HEK293 (cell line): ENCODE results near the gene MCCC2.

Experiments
- CTCF ChIA-PET: fragments of 350-600 bp; formaldehyde crosslinking; extraction: SDS; loops from one replicate; lab custom pipeline; 2021; ENCODE audit warnings: antibody characterized with exemption; lab: Yijun Ruan, JAX
- POLR2A ChIA-PET: fragments of 300-600 bp; formaldehyde crosslinking; extraction: SDS; loops from one replicate; lab custom pipeline; 2020; ENCODE audit warnings: antibody characterized with exemption, inconsistent platforms; lab: Yijun Ruan, JAX
- H3K27ac ChIP-seq: fragments of 200-500 bp; sonication (Bioruptor generic); 2 replicates; pipeline ENCODE4 v1.5.1; 2014; ENCODE audit warnings: low read depth, low read length, control low read depth, inconsistent platforms; ENCODE audit errors: extremely low read depth
- H3K36me3 ChIP-seq, 2 experiments: fragments of 200-500 bp in 1 of 2; sonication (Bioruptor generic) in 1 of 2; 1 replicate in 1 of 2; 2 replicates in 1 of 2; pipeline ENCODE4 v1.5.1; 2014 to 2017; ENCODE audit warnings: inconsistent platforms in 2 of 2, low read length in 2 of 2; ENCODE audit not compliant: control insufficient read depth in 2 of 2, insufficient read depth in 1 of 2
- H3K4me1 ChIP-seq: fragments of 200-500 bp; sonication (Bioruptor generic); 2 replicates; pipeline ENCODE4 v1.5.1; 2014; ENCODE audit warnings: mild to moderate bottlenecking, low read length, inconsistent platforms; ENCODE audit not compliant: control insufficient read depth, insufficient read depth
- H3K4me3 ChIP-seq: 2 replicates; pipeline ENCODE4 v1.5.1; 2011; ENCODE audit warnings: low read depth, mild to moderate bottlenecking, control low read depth, low read length, moderate library complexity
- H3K9me3 ChIP-seq: fragments of 200-500 bp; sonication (Bioruptor generic); 2 replicates; pipeline ENCODE4 v1.5.1; 2014; ENCODE audit warnings: low read depth, low read length, inconsistent platforms; ENCODE audit not compliant: control insufficient read depth, insufficient read depth
- INSM2 ChIP-seq: fragments of 450-650 bp; formaldehyde crosslinking; IDR thresholded peaks from 2 replicates; pipeline ENCODE4 v1.5.1; 2016; ENCODE audit warnings: missing biosample characterization, missing genetic modification characterization
- MEIS1 ChIP-seq: sonication (generic); formaldehyde crosslinking; IDR thresholded peaks from 2 replicates; pipeline ENCODE4 v1.8.1; 2022; ENCODE audit warnings: missing genetic modification reagents, mild to moderate bottlenecking, borderline replicate concordance
- MZF1 ChIP-seq: fragments of 450-650 bp; formaldehyde crosslinking; IDR thresholded peaks from 2 replicates; pipeline ENCODE4 v1.5.1; 2017; ENCODE audit warnings: missing biosample characterization, missing genetic modification characterization, borderline replicate concordance
- OVOL3 ChIP-seq: fragments of 450-650 bp; formaldehyde crosslinking; IDR thresholded peaks from 2 replicates; pipeline ENCODE4 v1.5.1; 2016; ENCODE audit warnings: missing biosample characterization, missing genetic modification characterization
- PBX3 ChIP-seq: sonication (generic); formaldehyde crosslinking; IDR thresholded peaks from 2 replicates; pipeline ENCODE4 v1.8.1; 2022; ENCODE audit warnings: mild to moderate bottlenecking, moderate library complexity, missing genetic modification reagents
- SETDB1 ChIP-seq: IDR thresholded peaks from one replicate; pipeline ENCODE4 v1.6.1; 2017; ENCODE audit warnings: mild to moderate bottlenecking, low read length, moderate library complexity, mixed read lengths; ENCODE audit not compliant: insufficient read length
- YY2 ChIP-seq: fragments of 450-650 bp; formaldehyde crosslinking; IDR thresholded peaks from 2 replicates; pipeline ENCODE4 v1.5.1; 2016; ENCODE audit warnings: missing biosample characterization, missing genetic modification characterization
- ZBTB20 ChIP-seq: fragments of 450-650 bp; formaldehyde crosslinking; IDR thresholded peaks from 2 replicates; pipeline ENCODE4 v1.5.1; 2016; ENCODE audit warnings: missing biosample characterization, missing genetic modification characterization
- ZNF16 ChIP-seq: fragments of 450-650 bp; formaldehyde crosslinking; IDR thresholded peaks from 2 replicates; pipeline ENCODE4 v1.5.1; 2016; ENCODE audit warnings: low read depth, missing biosample characterization, missing genetic modification characterization
- ZNF184 ChIP-seq: fragments of 450-650 bp; IDR thresholded peaks from 2 replicates; pipeline ENCODE4 v1.5.1; 2018; ENCODE audit warnings: missing biosample characterization, mild to moderate bottlenecking, missing genetic modification characterization
- ZNF214 ChIP-seq: fragments of 450-650 bp; formaldehyde crosslinking; IDR thresholded peaks from 2 replicates; pipeline ENCODE4 v1.5.1; 2017; ENCODE audit warnings: missing biosample characterization, mild to moderate bottlenecking, missing genetic modification characterization, borderline replicate concordance
- ZNF26 ChIP-seq: fragments of 450-650 bp; formaldehyde crosslinking; IDR thresholded peaks from 2 replicates; pipeline ENCODE4 v1.5.1; 2016; ENCODE audit warnings: missing biosample characterization, missing genetic modification characterization
- ZNF280C ChIP-seq: fragments of 450-650 bp; formaldehyde crosslinking; IDR thresholded peaks from 2 replicates; pipeline ENCODE4 v1.5.1; 2016; ENCODE audit warnings: missing biosample characterization, missing genetic modification characterization
- ZNF660 ChIP-seq: fragments of 450-650 bp; IDR thresholded peaks from 2 replicates; pipeline ENCODE4 v1.5.1; 2018; ENCODE audit warnings: missing biosample characterization, mild to moderate bottlenecking, missing genetic modification characterization
- ZNF785 ChIP-seq: fragments of 450-650 bp; formaldehyde crosslinking; IDR thresholded peaks from 2 replicates; pipeline ENCODE4 v1.5.1; 2016; ENCODE audit warnings: missing biosample characterization, missing genetic modification characterization
- ZNF791 ChIP-seq: fragments of 450-650 bp; formaldehyde crosslinking; IDR thresholded peaks from 2 replicates; pipeline ENCODE4 v1.5.1; 2016; ENCODE audit warnings: missing biosample characterization, missing genetic modification characterization
- TF ChIP-seq, protein P1 (sequence below): fragments of 450-650 bp; formaldehyde crosslinking; conservative IDR thresholded peaks from 2 replicates; pipeline ENCODE4 v1.5.1; 2016; ENCODE audit warnings: low read depth, missing biosample characterization, missing genetic modification characterization

MCCC2 gene

GRCh38 chr5:71705421-71705820 lies 118.3 kb downstream of the MCCC2 start:
- CTCF ChIA-PET, result interaction anchor here (1.4 to 1.7 kb wide), 2 partner anchors 8 to 11 kb away, joined by 4 read pairs; no protein-coding TSS in a partner anchor
- Histone ChIP-seq H3K9me3 (no peaks in the 10 kb centered on the region), H3K36me3 (no peaks in the 10 kb centered on the region), H3K27ac (no peak overlapping the region), H3K4me1 (no peaks in the 10 kb centered on the region), H3K4me3 (no peak overlapping the region)
- no peak for TF ChIP-seq ZNF16 (tag by site-specific recombination)
- no peak for TF ChIP-seq ZNF791 (tag by site-specific recombination)
- peak; percentile 66; the same call in 1 of the 2 replicates for TF ChIP-seq ZNF660
- TF ChIP-seq MZF1 (tag by site-specific recombination), result no peak
- no peak for TF ChIP-seq YY2
- TF ChIP-seq PBX3 (CRISPR knock-in tag), result no peak
- TF ChIP-seq ZNF26 (tag by site-specific recombination), result no peak
- POLR2A ChIA-PET, result no interaction called here

GRCh38 chr5:71706906-71707305 lies 119.8 kb downstream of the MCCC2 start:
- Histone ChIP-seq H3K27ac (no peak overlapping the region), H3K4me3 (no peak overlapping the region), H3K9me3 (no peaks in the 10 kb centered on the region), H3K36me3 (no peaks in the 10 kb centered on the region), H3K4me1 (no peaks in the 10 kb centered on the region)
- TF ChIP-seq OVOL3 (tag by site-specific recombination), result no peak
- TF ChIP-seq INSM2 (tag by site-specific recombination), result no peak
- TF ChIP-seq, protein P1, sequence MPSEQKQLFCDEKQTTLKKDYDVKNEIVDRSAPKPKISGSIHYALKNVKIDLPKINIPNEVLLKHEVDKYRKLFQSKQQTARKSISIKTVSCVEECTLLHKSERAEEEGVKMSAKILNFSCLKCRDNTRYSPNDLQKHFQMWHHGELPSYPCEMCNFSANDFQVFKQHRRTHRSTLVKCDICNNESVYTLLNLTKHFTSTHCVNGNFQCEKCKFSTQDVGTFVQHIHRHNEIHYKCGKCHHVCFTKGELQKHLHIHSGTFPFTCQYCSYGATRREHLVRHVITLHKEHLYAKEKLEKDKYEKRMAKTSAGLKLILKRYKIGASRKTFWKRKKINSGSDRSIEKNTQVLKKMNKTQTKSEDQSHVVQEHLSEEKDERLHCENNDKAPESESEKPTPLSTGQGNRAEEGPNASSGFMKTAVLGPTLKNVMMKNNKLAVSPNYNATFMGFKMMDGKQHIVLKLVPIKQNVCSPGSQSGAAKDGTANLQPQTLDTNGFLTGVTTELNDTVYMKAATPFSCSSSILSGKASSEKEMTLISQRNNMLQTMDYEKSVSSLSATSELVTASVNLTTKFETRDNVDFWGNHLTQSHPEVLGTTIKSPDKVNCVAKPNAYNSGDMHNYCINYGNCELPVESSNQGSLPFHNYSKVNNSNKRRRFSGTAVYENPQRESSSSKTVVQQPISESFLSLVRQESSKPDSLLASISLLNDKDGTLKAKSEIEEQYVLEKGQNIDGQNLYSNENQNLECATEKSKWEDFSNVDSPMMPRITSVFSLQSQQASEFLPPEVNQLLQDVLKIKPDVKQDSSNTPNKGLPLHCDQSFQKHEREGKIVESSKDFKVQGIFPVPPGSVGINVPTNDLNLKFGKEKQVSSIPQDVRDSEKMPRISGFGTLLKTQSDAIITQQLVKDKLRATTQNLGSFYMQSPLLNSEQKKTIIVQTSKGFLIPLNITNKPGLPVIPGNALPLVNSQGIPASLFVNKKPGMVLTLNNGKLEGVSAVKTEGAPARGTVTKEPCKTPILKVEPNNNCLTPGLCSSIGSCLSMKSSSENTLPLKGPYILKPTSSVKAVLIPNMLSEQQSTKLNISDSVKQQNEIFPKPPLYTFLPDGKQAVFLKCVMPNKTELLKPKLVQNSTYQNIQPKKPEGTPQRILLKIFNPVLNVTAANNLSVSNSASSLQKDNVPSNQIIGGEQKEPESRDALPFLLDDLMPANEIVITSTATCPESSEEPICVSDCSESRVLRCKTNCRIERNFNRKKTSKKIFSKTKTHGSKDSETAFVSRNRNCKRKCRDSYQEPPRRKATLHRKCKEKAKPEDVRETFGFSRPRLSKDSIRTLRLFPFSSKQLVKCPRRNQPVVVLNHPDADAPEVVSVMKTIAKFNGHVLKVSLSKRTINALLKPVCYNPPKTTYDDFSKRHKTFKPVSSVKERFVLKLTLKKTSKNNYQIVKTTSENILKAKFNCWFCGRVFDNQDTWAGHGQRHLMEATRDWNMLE (tag by site-specific recombination), result no peak
- no peak for TF ChIP-seq ZNF214 (tag by site-specific recombination)
- no peak for TF ChIP-seq ZNF280C (tag by site-specific recombination)
- TF ChIP-seq MEIS1 (CRISPR knock-in tag), result no peak
- TF ChIP-seq SETDB1, result no peak
- no peak for TF ChIP-seq ZNF785 (tag by site-specific recombination)
- no peak for TF ChIP-seq ZNF184 (tag by site-specific recombination)
- TF ChIP-seq ZBTB20 (tag by site-specific recombination), result no peak
- CTCF ChIA-PET, result interaction anchor here (0.5 to 1.4 kb wide), 2 partner anchors 9 to 61 kb away, joined by 3 to 4 read pairs; no protein-coding TSS in a partner anchor
- POLR2A ChIA-PET, result no interaction called here
